Measurements from ENCODE around the gene CTDSP1. TPM values are rescaled to one million over a fixed set of nuclear protein-coding genes. Genes with fewer than 3 reads are reported as not detected.

CTDSP1 gene
- total and polyA plus RNA-seq, 9 donors, result 64.9 to 115 (median 93.3) TPM

DNA sequence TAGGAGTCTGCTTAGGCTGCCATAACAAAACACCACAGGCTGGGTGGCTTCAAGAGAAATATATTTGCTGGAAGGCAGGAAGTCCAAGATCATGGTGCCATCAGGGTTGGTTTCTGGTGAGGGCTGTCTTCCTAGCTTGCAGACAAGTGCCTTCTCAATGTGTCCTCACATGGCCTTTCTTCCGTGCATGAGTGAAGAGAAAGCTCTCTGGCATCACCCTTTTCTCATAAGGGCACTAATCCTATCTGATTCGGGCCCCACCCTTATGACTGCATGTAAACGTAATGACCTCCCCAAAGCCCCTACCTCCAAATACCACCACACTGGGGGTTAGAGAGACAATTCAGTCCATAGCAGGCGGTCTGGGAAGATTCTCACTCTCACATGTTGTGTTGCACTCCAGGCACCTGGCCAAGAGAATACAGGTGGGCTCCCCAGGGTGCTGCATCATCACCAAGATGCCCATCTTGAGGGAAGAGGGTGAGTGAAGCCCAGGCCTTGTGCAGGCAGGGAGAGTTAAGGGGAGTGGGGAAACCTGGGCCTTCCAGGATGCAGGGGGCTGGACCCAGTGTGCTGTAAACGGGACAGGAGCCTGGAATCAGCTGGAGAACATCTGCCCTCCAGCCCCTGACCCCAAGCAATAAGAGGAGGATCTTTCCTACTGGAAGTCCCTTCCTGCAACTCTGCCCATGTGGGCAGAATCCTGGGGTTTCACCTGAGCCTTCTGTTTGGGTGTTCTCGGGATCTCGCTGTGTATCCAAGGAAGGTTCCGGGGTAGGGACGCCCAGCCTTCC is 32.9 kb upstream of the CTDSP1 start:
- Histone ChIP-seq H3K27me3 (ENCODE audit: control insufficient read depth, insufficient read depth, low read length) (no peaks in the 10 kb centered on the region), H3K9me3 (replicated peaks; ENCODE audit: control insufficient read depth, low read depth, low read length) (peaks cover 6% of the 10 kb centered on the region), H3K4me1 (ENCODE audit: control insufficient read depth, insufficient read depth, low read length) (peaks cover 18% of the 10 kb centered on the region), H3K4me3 (ENCODE audit: low read length) (peak overlapping the region; percentile 59), H3K27ac (ENCODE audit: low read length) (peak overlapping the region; percentile 90), H3K36me3 (ENCODE audit: control insufficient read depth, insufficient read depth, low read length) (no peaks in the 10 kb centered on the region)
- no peak for DNase-seq
- WGBS (ENCODE audit: insufficient coverage), result 87% methylated on average over 3 of the region's 9 CpGs

- peaks cover 6% of the 10 kb centered on the region for H3K9me3 ChIP-seq (replicated peaks; ENCODE audit: control insufficient read depth, low read depth, low read length)
- peak overlapping the region; percentile 59 for H3K4me3 ChIP-seq (ENCODE audit: low read length)
- peak; percentile 93 for DNase-seq
- H3K27ac ChIP-seq (ENCODE audit: low read length), result peak overlapping the region; percentile 90
- H3K27me3 ChIP-seq (ENCODE audit: control insufficient read depth, insufficient read depth, low read length), result no peaks in the 10 kb centered on the region
- 1% methylated on average over 46 of the region's 60 CpGs for WGBS (ENCODE audit: insufficient coverage)
- H3K36me3 ChIP-seq (ENCODE audit: control insufficient read depth, insufficient read depth, low read length), result no peaks in the 10 kb centered on the region
- H3K4me1 ChIP-seq (ENCODE audit: control insufficient read depth, insufficient read depth, low read length), result peaks cover 18% of the 10 kb centered on the region
Measured at GRCh38 chr2:218367415-218368149, 32.1 kb upstream of the CTDSP1 start.

DNA sequence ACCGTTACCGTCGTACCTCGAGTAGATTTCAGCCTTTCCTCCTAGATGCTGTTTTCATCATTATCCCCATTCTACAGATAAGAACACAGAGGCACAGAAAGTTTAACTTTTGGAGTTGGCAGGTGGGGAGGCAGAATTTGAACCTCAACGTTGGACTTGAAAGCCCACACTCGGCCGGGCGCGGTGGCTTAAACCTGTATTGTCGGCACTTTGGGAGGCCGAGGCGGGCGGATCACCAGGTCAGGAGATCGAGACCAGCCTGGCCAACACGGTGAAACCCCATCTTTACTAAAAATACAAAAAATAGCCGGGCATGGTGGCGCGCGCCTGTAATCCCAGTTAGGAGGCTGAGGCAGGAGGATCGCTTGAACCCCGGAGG is 31.5 kb upstream of the CTDSP1 start:
- no peak for DNase-seq
- H3K36me3 ChIP-seq (ENCODE audit: control insufficient read depth, insufficient read depth, low read length), result no peaks in the 10 kb centered on the region
- H3K9me3 ChIP-seq (replicated peaks; ENCODE audit: control insufficient read depth, low read depth, low read length), result peaks cover 6% of the 10 kb centered on the region
- H3K4me3 ChIP-seq (ENCODE audit: low read length), result peak overlapping the region; percentile 59
- 65% methylated on average over 5 of the region's 21 CpGs for whole genome bisulfite sequencing (ENCODE audit: insufficient coverage)
- H3K4me1 ChIP-seq (ENCODE audit: control insufficient read depth, insufficient read depth, low read length), result peaks cover 18% of the 10 kb centered on the region
- peak overlapping the region; percentile 90 for H3K27ac ChIP-seq (ENCODE audit: low read length)
- no peaks in the 10 kb centered on the region for H3K27me3 ChIP-seq (ENCODE audit: control insufficient read depth, insufficient read depth, low read length)

GRCh38 chr2:218368621-218369153 is 31.0 kb upstream of the CTDSP1 start:
- no peaks in the 10 kb centered on the region for H3K27me3 ChIP-seq (ENCODE audit: control insufficient read depth, insufficient read depth, low read length)
- no peak overlapping the region for H3K27ac ChIP-seq (ENCODE audit: low read length)
- H3K4me1 ChIP-seq (ENCODE audit: control insufficient read depth, insufficient read depth, low read length), result peaks cover 18% of the 10 kb centered on the region
- H3K36me3 ChIP-seq (ENCODE audit: control insufficient read depth, insufficient read depth, low read length), result no peaks in the 10 kb centered on the region
- H3K9me3 ChIP-seq (replicated peaks; ENCODE audit: control insufficient read depth, low read depth, low read length), result peaks cover 6% of the 10 kb centered on the region
- WGBS (ENCODE audit: insufficient coverage), result 19% methylated on average over 12 of the region's 27 CpGs
- no peak overlapping the region for H3K4me3 ChIP-seq (ENCODE audit: low read length)
- DNase-seq, result peak; percentile 51

DNA sequence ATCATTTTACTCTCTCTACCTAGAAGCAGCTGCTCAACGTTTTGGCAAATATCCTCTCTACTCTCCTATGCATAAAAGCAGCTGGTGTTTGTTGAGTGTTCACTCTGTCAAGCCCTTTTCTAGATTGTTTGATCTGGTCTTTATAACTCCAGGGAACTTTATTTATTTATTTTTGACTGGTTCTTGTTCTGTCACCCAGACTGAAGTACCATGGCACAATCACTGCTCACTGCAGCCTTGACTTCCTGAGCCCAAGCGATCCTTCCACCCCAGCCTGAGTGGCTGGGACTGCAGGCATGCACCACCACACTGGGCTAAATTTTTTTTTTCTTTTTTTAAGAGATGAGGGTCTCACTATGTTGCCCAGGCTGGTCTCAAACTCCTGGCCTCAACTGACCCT is 30.3 kb upstream of the CTDSP1 start:
- peaks cover 6% of the 10 kb centered on the region for H3K9me3 ChIP-seq (replicated peaks; ENCODE audit: control insufficient read depth, low read depth, low read length)
- H3K36me3 ChIP-seq (ENCODE audit: control insufficient read depth, insufficient read depth, low read length), result no peaks in the 10 kb centered on the region
- no peak overlapping the region for H3K4me3 ChIP-seq (ENCODE audit: low read length)
- no peaks in the 10 kb centered on the region for H3K27me3 ChIP-seq (ENCODE audit: control insufficient read depth, insufficient read depth, low read length)
- peaks cover 18% of the 10 kb centered on the region for H3K4me1 ChIP-seq (ENCODE audit: control insufficient read depth, insufficient read depth, low read length)
- no peak for DNase-seq
- 80% methylated on average over 1 of the region's 2 CpGs for WGBS (ENCODE audit: insufficient coverage)
- H3K27ac ChIP-seq (ENCODE audit: low read length), result no peak overlapping the region

DNA sequence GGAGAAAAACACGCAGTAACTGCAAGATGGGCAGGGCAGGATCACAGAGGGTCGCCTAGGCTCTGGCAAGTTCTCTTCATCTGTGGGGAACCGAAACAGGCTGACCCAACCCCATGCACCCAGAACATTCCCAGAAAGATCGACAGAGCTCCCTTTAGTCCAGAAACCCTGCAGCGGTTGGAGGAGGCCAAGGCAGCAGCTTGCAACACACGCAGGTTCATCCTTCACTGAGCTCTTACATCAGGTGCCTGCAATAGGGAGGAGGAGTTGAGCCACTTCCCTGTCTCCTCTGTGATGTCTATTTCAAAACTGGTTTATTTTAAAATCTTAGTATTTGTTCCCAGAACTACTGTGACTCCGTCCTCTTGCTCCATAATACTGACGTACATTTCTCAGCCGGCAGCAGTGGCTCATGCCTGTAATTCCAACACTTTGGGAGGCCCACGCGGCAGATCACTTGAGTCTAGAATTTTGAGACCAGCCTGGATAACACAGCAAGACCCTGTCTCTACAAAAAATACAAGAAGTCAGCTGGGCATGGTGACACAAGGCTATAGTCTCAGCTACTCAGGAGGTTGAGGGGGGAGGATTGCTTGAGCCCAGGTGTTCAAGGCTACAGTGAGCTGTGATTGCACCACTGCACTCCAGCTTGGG is 29.1 kb upstream of the CTDSP1 start:
- peaks cover 18% of the 10 kb centered on the region for H3K4me1 ChIP-seq (ENCODE audit: control insufficient read depth, insufficient read depth, low read length)
- 46% methylated on average over 8 of the region's 11 CpGs for WGBS (ENCODE audit: insufficient coverage)
- peak; percentile 54 for DNase-seq

GRCh38 chr2:218371983-218372350 is 27.7 kb upstream of the CTDSP1 start:
- Histone ChIP-seq H3K27ac (ENCODE audit: low read length) (no peak overlapping the region), H3K4me3 (ENCODE audit: low read length) (no peak overlapping the region), H3K9me3 (replicated peaks; ENCODE audit: control insufficient read depth, low read depth, low read length) (peaks cover 3% of the 10 kb centered on the region), H3K36me3 (ENCODE audit: control insufficient read depth, insufficient read depth, low read length) (no peaks in the 10 kb centered on the region), H3K27me3 (ENCODE audit: control insufficient read depth, insufficient read depth, low read length) (no peaks in the 10 kb centered on the region), H3K4me1 (ENCODE audit: control insufficient read depth, insufficient read depth, low read length) (peaks cover 18% of the 10 kb centered on the region)
- DNase-seq, result no peak

More for the DNA sequence above, 29.1 kb upstream of the CTDSP1 start:
- Histone ChIP-seq H3K27me3 (ENCODE audit: control insufficient read depth, insufficient read depth, low read length) (no peaks in the 10 kb centered on the region), H3K9me3 (replicated peaks; ENCODE audit: control insufficient read depth, low read depth, low read length) (peaks cover 6% of the 10 kb centered on the region), H3K36me3 (ENCODE audit: control insufficient read depth, insufficient read depth, low read length) (no peaks in the 10 kb centered on the region), H3K27ac (ENCODE audit: low read length) (peak overlapping the region; percentile 37), H3K4me3 (ENCODE audit: low read length) (no peak overlapping the region)

- 22% methylated on average over 1 of the region's 4 CpGs for WGBS (ENCODE audit: insufficient coverage)
- no peaks in the 10 kb centered on the region for H3K27me3 ChIP-seq (ENCODE audit: control insufficient read depth, insufficient read depth, low read length)
Measured at GRCh38 chr2:218374795-218375194, 24.9 kb upstream of the CTDSP1 start.

GRCh38 chr2:218375212-218375611 is 24.5 kb upstream of the CTDSP1 start:
- H3K4me1 ChIP-seq (ENCODE audit: control insufficient read depth, insufficient read depth, low read length), result peaks cover 2% of the 10 kb centered on the region
- H3K27ac ChIP-seq (ENCODE audit: low read length), result no peak overlapping the region
- H3K27me3 ChIP-seq (ENCODE audit: control insufficient read depth, insufficient read depth, low read length), result no peaks in the 10 kb centered on the region
- no peaks in the 10 kb centered on the region for H3K36me3 ChIP-seq (ENCODE audit: control insufficient read depth, insufficient read depth, low read length)
- no peaks in the 10 kb centered on the region for H3K9me3 ChIP-seq (replicated peaks; ENCODE audit: control insufficient read depth, low read depth, low read length)
- whole genome bisulfite sequencing (ENCODE audit: insufficient coverage), result 18% methylated on average over 2 of the region's 2 CpGs
- H3K4me3 ChIP-seq (ENCODE audit: low read length), result no peak overlapping the region
- DNase-seq, result no peak

More at GRCh38 chr2:218374795-218375194, 24.9 kb upstream of the CTDSP1 start:
- Histone ChIP-seq H3K4me3 (ENCODE audit: low read length) (no peak overlapping the region), H3K9me3 (replicated peaks; ENCODE audit: control insufficient read depth, low read depth, low read length) (no peaks in the 10 kb centered on the region), H3K27ac (ENCODE audit: low read length) (no peak overlapping the region), H3K4me1 (ENCODE audit: control insufficient read depth, insufficient read depth, low read length) (peaks cover 2% of the 10 kb centered on the region), H3K36me3 (ENCODE audit: control insufficient read depth, insufficient read depth, low read length) (no peaks in the 10 kb centered on the region)
- no peak for DNase-seq

DNA sequence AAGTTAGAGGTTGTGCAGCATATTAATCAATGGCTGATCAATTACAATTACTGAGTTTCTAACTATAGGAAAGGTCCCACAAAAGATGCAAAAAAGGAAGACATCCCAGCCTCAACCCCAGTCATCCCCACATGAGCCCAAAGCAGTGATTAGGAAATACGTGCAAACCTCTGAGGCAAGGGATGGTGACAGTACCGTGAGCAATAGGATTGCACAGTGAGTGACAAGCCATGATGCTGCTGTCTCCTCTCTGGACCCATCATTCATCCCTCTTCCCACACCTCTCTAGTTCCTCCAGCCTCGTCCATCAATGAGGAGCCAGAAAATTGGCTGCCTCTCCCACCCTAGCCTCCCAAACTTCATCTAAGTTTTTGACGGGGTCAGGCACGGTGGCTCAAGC is 21.6 kb upstream of the CTDSP1 start:
- no peak overlapping the region for H3K4me3 ChIP-seq (ENCODE audit: low read length)
- no peak overlapping the region for H3K27ac ChIP-seq (ENCODE audit: low read length)
- DNase-seq, result no peak
- no peaks in the 10 kb centered on the region for H3K9me3 ChIP-seq (replicated peaks; ENCODE audit: control insufficient read depth, low read depth, low read length)
- H3K27me3 ChIP-seq (ENCODE audit: control insufficient read depth, insufficient read depth, low read length), result peaks cover 2% of the 10 kb centered on the region
- 79% methylated on average over 5 of the region's 5 CpGs for WGBS (ENCODE audit: insufficient coverage)
- no peaks in the 10 kb centered on the region for H3K36me3 ChIP-seq (ENCODE audit: control insufficient read depth, insufficient read depth, low read length)
- H3K4me1 ChIP-seq (ENCODE audit: control insufficient read depth, insufficient read depth, low read length), result no peaks in the 10 kb centered on the region
